Skeletal muscle satellite cell (primary cell): Measurements from ENCODE around the gene TSR1. TPM values are rescaled to one million over a fixed set of nuclear protein-coding genes. Genes with fewer than 3 reads are reported as not detected.

ENCODE experiments used
- H3K27me3 ChIP-seq: 2 replicates; pipeline ENCODE4 v1.7.0; 2013; ENCODE audit warnings: low read length; ENCODE audit not compliant: control insufficient read depth, insufficient read depth
- H3K36me3 ChIP-seq: 2 replicates; pipeline ENCODE4 v1.7.0; 2013; ENCODE audit warnings: mild to moderate bottlenecking, control low read depth, low read length; ENCODE audit not compliant: insufficient read depth
- H3K4me1 ChIP-seq: 2 replicates; pipeline ENCODE4 v1.7.0; 2013; ENCODE audit warnings: low read length; ENCODE audit not compliant: control insufficient read depth, insufficient read depth
- H3K4me2 ChIP-seq: 2 replicates; pipeline ENCODE4 v1.7.0; 2013; ENCODE audit warnings: mild to moderate bottlenecking, low read length
- H3K4me3 ChIP-seq: 2 replicates; pipeline ENCODE4 v1.7.0; 2013; ENCODE audit warnings: low read length
- H3K9ac ChIP-seq: 2 replicates; pipeline ENCODE4 v1.7.0; 2013; ENCODE audit warnings: mild to moderate bottlenecking, low read depth, low read length, moderate library complexity
- H3K9me3 ChIP-seq: replicated peaks from 2 replicates; pipeline ENCODE4 v1.7.0; 2013; ENCODE audit warnings: mild to moderate bottlenecking, control low read depth, low read length
- total RNA-seq: library from RNA; depleted of rRNA; stranded (reverse); fragments of >200 nt; gene quantifications from 2 replicates; pipeline ENCODE4 v1.2.3, GENCODE V29; 2012; rRNA removed

Gene TSR1
- 81.1 and 86.7 TPM in 2 replicates for total RNA-seq

DNA sequence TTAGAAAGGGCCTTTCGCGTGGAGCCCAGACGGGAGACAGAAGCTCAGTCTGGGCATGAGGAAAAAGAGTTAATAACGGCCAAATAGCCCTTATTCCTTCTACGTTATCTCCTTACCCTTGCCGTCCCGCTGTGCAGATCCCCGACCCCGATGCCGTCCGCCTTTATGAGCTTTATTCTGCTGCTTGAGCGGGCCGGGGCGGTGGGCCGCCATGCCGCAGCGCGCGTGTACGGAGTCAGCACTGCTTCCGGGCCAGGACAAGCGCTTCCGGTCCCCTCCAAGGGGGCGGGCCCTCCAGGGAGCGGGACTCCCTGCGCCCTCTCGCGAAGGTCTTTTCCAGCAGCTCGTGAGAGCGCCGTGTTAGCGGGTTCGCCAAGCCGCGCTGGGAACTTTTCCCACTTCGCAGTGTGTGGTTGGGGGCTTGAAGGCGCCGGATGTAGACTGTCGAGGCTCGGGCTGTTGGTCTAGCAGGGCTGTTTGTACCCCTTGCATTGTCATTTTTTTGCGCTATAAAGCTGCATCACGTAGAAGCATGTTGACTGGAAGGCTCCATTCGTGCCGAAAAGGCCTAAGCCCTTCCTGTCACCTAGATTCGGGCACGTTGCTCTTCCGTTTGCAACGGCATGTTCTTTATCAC, at the start of gene TSR1:
Gene TSR1 (minus strand): TSS at position 243 of the 637 bp plus-strand sequence. CDS start 30 bp downstream, at position 213.
- Histone ChIP-seq H3K4me2 (peak within 1 kb of the TSS; percentile 90), H3K27me3 (no peaks in the 10 kb centered on the region), H3K36me3 (peaks cover 37% of the 10 kb centered on the region), H3K4me1 (peaks cover 21% of the 10 kb centered on the region), H3K9me3 (no peaks in the 10 kb centered on the region), H3K9ac (peak within 1 kb of the TSS; percentile 95), H3K4me3 (peak within 1 kb of the TSS; percentile 93)

DNA sequence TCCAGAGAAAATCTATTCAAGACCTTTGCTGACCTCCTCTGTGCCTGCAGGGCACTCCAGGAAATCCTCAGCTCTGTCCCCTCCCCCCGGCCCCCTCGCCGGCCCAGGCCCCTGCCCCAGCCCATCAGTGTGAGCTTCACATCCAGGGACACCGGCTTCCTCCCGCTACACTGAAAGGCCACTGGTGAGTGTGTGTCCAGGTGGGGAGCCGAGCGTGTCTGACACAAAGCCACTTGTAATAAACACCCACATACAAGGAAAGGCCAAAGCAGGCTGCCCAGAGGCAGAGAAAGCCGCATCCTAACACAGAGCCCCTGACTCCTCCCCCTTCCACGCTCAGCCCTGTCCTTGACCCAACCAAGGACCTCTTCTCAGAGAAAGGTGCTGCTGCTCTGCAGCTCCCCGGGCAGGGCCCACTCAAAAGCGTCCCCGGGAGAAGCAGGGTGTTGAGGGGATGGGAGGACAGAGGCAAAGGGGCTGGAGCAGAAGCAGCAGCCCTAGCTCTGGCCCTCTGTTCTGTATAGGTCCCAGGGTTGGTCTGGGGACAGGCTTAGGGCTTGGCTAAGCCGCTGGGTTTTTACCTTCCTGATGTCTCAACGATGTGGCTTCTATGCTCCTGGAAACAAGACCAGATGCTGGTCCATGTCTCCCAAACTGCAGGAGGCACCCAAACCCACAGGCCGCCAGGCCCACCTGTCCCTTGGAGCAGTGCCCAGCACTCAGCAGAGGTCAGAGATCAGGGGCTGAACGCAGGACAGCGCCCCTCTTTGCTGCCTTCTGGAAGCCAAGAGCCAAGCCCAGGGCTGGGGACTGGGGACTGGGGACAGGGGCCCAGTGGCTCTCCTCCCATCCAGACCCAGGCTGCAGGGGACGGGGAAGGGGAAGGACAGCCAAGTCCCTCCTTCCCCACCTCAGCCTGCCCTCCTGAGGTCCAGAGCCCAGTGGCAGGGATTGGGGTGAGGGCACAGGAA, 49.3 kb upstream of the TSR1 start:
- no peak overlapping the region for H3K4me2 ChIP-seq
- H3K4me1 ChIP-seq: no peaks in the 10 kb centered on the region
- H3K4me3 ChIP-seq: no peak overlapping the region
- peaks cover 58% of the 10 kb centered on the region for H3K36me3 ChIP-seq
- H3K27me3 ChIP-seq: no peaks in the 10 kb centered on the region
- no peaks in the 10 kb centered on the region for H3K9me3 ChIP-seq
- no peak overlapping the region for H3K9ac ChIP-seq

DNA sequence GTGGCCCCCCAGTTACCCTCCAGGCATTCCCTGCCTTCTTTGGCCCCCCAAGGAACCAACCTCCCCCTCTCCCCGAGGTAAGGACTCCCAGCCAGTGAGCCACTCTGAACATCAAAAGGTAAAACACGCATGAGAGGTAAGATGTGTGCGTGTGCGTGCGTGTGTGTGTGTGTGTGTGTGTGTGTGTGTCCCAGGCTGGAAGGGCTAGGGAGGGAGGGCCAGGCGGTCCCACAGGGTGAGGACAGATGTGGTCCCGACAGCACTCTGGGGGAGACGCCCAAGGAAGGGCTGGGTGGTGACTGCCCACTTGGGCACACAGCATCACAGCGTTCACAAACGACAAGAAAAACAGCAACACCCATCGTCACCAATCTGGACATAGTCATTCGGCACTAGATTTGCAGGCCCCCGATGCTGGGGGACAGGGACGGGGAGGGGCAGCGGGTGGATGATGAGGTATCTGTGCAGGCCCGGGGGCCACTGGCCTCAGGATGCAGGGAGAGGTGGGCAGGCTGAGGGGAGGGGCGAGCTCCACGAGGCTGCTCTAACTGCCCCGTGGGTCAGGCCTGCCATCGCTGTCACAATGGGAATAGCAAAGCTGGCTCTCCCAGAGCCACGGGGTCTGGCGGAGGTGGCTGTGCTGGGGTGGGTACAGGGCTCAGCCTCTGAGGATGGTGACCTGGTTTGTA, 48.3 kb upstream of the TSR1 start:
- Histone ChIP-seq H3K4me2 (no peak overlapping the region), H3K4me3 (no peak overlapping the region), H3K9me3 (no peaks in the 10 kb centered on the region), H3K27me3 (no peaks in the 10 kb centered on the region), H3K9ac (no peak overlapping the region), H3K4me1 (no peaks in the 10 kb centered on the region), H3K36me3 (peaks cover 59% of the 10 kb centered on the region)

DNA sequence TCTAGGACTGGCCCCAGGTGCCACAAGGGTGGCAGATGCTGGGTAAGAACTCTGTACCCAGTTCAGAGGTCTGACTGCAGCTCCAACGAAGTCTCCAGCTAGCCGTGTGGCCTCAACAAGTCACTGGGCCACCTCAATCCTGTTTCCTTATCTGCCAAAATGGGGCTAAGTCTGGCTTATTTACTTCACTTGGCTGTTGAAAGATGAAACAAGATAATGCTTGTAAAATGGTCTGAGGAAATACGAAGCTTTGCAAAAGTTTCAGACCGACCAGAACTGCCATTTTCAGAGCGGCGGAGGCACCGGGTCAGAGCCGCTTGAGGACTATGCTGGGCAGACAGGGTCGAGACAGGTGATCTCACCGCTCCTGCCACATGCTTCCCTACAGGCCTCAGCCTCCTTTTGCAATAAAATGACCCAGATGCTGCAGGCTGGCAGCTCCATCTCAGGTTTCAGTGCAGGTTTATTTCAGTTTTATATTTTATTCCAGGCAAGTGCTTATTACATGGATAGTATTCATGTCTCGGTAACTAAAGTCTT, 47.4 kb upstream of the TSR1 start:
- peaks cover 55% of the 10 kb centered on the region for H3K36me3 ChIP-seq
- no peak overlapping the region for H3K4me2 ChIP-seq
- H3K9me3 ChIP-seq: no peaks in the 10 kb centered on the region
- no peaks in the 10 kb centered on the region for H3K4me1 ChIP-seq
- no peak overlapping the region for H3K4me3 ChIP-seq
- no peaks in the 10 kb centered on the region for H3K27me3 ChIP-seq
- H3K9ac ChIP-seq: peak overlapping the region; percentile 41

DNA sequence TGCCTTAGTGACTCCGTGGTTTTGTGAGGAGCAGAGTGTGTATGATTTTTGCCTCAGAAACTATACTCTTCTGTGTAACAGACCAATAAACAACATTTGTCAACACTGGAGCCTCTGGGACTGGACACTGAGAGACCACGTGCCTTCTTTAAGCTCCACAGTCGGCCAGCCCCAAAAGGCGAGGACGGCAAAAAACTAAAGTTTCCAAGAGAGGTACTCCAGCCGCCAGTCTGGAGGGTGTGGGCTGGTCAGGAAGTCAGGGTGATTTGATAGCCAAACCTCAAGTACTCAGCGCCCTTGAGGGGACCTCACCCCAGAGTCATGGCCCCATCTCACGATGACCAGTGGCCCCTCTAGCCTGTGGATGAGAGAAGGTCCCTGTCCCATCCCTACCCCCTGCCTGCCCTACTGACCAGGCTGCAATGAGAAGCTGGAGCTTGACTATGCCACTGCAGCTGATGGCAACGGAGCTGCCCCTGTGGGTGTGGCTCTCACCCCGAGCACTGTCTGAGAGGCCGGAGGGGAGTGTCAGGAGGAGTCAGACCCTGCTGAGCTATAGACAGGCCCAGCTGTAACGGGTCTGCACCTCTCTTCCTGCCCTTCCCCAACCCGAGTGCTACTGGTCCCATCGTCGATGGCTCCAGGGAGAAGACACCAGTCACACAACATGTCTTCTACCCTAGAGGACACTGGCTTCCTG, 44.8 kb upstream of the TSR1 start:
- Histone ChIP-seq H3K9ac (no peak overlapping the region), H3K27me3 (no peaks in the 10 kb centered on the region), H3K4me1 (no peaks in the 10 kb centered on the region), H3K9me3 (no peaks in the 10 kb centered on the region), H3K36me3 (peaks cover 42% of the 10 kb centered on the region), H3K4me2 (no peak overlapping the region), H3K4me3 (no peak overlapping the region)

DNA sequence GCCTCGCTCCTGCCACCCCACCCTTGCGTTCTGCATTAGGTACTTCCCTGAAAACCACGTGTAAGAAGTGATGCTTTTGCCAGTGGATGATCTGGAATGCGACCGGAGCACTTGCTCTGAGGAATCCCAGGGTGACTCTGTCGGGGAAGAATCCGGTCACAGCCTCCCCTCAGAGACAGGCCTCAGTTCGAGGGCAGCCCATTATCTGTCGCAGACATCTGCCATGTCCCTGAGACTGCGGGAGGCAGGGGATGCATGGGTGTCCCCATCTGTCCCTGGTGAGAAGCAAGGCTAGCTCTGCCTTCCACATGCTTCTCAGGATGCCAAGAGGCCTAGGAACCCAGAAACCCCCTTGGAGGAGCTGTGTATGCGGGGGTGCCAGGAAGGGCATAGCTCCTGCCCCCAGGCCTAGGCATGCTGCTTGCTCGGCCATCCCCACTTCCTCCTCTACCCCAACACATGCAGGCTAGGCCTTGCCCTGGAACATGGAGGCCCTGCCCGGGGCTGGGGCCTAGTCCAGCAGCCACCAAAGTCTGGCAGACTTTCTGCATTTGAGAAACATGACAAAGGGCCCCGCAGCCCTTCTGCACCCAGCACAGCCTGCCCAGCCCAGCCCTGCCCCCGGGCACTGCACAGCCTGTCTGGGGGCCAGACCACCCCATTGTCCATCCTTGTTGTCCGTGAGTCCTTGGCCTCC, 44.1 kb upstream of the TSR1 start:
- no peak overlapping the region for H3K4me2 ChIP-seq
- H3K36me3 ChIP-seq: peaks cover 37% of the 10 kb centered on the region
- H3K27me3 ChIP-seq: no peaks in the 10 kb centered on the region
- no peaks in the 10 kb centered on the region for H3K4me1 ChIP-seq
- no peak overlapping the region for H3K4me3 ChIP-seq
- H3K9ac ChIP-seq: no peak overlapping the region
- no peaks in the 10 kb centered on the region for H3K9me3 ChIP-seq

DNA sequence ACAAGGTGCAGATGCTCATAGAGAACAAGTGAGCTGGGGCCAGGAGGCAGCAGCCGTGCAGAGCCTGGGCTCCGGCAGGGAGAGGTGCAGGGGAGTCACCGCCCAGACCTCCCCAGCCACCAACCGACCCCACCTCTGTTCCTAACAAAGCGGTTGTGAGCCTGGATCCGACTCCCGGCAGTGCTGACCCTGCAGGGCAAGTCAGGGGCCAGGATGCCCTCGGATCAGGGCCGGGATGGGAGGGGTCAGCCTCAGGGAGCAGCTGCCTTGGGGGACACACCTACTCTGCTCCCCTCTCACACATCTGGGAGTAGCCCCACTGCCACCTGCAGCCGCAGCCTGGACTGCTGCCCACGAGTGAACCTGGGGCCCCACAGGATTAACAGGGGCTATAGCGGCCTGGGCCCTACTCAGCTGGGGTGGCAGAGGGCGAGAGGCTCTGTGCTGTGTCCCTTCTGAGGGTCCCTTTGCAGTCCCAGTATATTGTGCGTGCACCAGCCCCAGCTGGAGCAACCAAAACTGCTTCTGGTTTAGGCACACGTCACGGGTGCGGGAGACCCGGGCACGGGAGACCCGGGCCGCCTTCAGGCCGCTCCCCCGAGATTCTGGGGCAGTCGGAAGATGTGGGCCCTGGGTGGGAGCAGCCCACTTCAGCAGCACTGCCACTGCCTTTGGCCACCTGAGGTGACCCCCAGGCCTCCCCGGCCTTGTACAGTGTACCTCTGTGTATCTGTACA, 43.4 kb upstream of the TSR1 start:
- Histone ChIP-seq H3K4me3 (no peak overlapping the region), H3K9ac (no peak overlapping the region), H3K9me3 (no peaks in the 10 kb centered on the region), H3K4me2 (no peak overlapping the region), H3K36me3 (peaks cover 34% of the 10 kb centered on the region), H3K4me1 (no peaks in the 10 kb centered on the region), H3K27me3 (no peaks in the 10 kb centered on the region)

DNA sequence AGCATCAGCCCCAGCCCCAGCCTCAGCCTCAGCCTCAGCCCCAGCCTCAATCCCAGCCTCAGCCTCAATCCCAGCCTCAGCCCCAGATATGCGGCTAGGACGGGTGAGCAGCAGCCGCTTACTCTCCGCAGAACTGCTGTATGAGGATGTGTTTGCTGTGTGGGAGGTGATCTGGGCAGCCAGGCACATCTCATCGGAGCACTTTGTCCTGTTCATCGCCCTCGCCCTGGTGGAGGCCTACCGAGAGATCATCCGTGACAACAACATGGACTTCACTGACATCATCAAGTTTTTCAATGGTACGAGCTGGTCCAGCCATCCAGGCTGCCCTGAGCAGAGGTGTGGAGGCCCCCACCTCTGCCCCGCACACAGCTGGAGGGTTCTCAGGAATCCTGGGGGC, 42.6 kb upstream of the TSR1 start:
- Histone ChIP-seq H3K9ac (no peak overlapping the region), H3K4me1 (no peaks in the 10 kb centered on the region), H3K36me3 (peaks cover 32% of the 10 kb centered on the region), H3K9me3 (no peaks in the 10 kb centered on the region), H3K27me3 (no peaks in the 10 kb centered on the region), H3K4me2 (no peak overlapping the region), H3K4me3 (no peak overlapping the region)

DNA sequence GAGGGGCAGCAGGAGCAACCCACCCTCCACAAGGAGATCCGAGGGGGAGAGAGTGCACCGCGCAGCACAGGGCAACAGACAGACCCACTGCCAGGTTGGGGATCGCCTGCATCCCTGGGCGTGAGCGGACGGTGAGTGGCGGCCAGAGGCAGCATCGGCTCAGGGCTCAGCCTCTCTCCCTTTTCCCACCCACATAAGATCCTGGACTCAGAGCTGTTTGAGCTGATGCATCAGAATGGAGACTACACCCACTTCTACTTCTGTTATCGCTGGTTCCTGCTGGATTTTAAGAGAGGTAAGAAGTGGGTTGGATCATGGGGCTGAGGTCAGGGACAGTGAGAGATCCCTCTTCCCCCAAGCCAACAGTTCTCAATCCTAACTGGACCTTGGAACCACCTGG, 41.4 kb upstream of the TSR1 start:
- Histone ChIP-seq H3K9ac (no peak overlapping the region), H3K4me3 (no peak overlapping the region), H3K4me1 (no peaks in the 10 kb centered on the region), H3K4me2 (no peak overlapping the region), H3K36me3 (peaks cover 27% of the 10 kb centered on the region), H3K9me3 (no peaks in the 10 kb centered on the region), H3K27me3 (no peaks in the 10 kb centered on the region)

DNA sequence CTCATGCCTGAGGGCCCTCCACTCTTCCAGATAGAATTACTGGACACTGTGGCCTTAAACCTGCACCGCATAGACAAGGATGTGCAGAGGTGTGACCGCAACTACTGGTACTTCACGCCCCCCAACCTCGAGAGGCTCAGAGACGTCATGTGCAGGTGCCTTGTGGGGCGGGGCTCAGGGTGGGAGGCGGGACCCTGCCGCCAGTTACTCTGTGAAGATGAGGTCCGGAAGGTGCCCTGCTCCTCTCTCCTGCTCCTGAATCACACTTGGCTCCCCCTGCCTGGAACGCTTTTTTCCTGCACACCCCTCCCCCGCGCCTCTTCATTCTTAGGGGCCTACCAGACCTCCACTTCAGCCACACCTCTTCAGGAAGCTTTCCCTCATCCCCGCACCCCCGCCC, 39.9 kb upstream of the TSR1 start:
- no peak overlapping the region for H3K4me2 ChIP-seq
- no peak overlapping the region for H3K4me3 ChIP-seq
- H3K27me3 ChIP-seq: no peaks in the 10 kb centered on the region
- no peaks in the 10 kb centered on the region for H3K9me3 ChIP-seq
- no peaks in the 10 kb centered on the region for H3K4me1 ChIP-seq
- peaks cover 22% of the 10 kb centered on the region for H3K36me3 ChIP-seq
- no peak overlapping the region for H3K9ac ChIP-seq
